ENCODE data around the gene ARHGEF12. TPM values are rescaled to one million over a fixed set of nuclear protein-coding genes. Genes with fewer than 3 reads are reported as not detected.

Gene ARHGEF12
- polyA plus RNA-seq, 2 donors, result 15.3 to 17.9 TPM

DNA sequence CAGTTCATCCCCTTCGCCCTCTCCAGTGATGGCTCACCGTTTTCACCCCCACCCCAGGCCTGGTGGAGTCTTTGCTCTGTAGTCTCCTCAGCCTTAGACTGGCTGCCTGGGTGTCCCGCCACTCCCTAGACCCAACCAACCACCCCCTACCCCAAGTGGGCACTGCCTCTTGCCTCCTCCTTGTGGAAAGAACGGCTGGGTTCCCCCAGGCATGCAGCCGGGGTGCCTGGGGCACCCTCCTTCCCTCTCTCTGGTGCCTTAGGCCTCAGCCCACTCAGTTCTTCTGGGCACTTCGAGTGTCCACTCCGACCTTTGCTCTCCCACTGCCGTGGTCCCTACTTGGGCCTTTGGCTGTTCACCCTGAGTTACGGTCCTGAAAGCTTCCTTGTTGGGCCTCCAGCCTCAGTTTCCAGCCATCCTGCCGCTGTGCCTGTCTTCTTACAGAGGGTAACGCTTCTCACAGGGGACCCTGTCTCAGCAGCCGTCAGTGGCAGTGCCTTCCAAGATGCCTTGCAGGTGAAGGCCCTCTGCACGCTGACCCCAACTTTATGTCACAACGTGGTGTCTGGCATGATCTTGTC is 178.4 kb downstream of the ARHGEF12 start:
- Histone ChIP-seq H3K9me3 (ENCODE audit: control insufficient read depth in 2 of 2, insufficient read depth in 1 of 2, low read depth in 1 of 2, low read length in 1 of 2) (no peaks in the 10 kb centered on the region), H3K4me3 (ENCODE audit: low read depth in 1 of 2, low read length in 2 of 2) (no peak overlapping the region), H3K27me3 (ENCODE audit: control insufficient read depth in 1 of 2, insufficient read depth in 2 of 2, low read length in 2 of 2) (no peaks in the 10 kb centered on the region), H3K36me3 (ENCODE audit: control insufficient read depth in 2 of 2, insufficient read depth in 2 of 2, low read length in 1 of 2) (no peaks in the 10 kb centered on the region), H3K4me1 (ENCODE audit: control insufficient read depth in 2 of 2, insufficient read depth in 2 of 2, low read length in 1 of 2) (peaks cover 3 to 4% of the 10 kb centered on the region in 2 donors), H3K27ac (ENCODE audit: low read depth in 2 of 2, low read length in 1 of 2) (no peak overlapping the region)
- 86 to 87% methylated on average over 14 of the region's 14 CpGs for WGBS, 2 donors

DNA sequence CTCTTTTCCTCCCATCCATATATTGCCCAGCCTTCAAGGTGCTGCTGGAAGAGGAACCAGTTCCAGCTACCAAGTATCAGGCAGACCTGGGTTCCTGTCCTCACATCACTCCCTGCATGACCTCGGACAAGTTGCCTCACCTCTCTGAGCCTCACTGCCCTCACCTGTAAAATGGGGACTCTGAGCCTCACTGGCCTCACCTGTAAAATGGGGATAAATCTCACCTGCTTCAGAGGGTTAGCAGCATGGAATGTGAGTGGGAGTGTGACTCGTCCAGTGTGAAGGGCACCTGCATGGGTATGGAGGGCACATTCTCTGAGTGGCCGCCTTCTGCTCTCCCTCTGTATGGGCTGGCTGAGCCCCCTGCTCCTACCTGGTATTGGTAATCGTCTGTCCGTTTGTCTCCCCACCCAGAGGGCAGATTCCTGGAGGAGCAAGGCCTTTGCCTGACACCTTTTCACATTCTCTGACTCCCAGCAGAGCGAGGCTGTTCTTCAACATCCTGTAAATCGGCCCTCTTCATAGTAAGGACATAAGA is 179.0 kb downstream of the ARHGEF12 start:
- peaks cover 3 to 4% of the 10 kb centered on the region in 2 donors for H3K4me1 ChIP-seq (ENCODE audit: control insufficient read depth in 2 of 2, insufficient read depth in 2 of 2, low read length in 1 of 2)
- no peaks in the 10 kb centered on the region for H3K27me3 ChIP-seq (ENCODE audit: control insufficient read depth in 1 of 2, insufficient read depth in 2 of 2, low read length in 2 of 2)
- 77 to 88% methylated on average over 7 of the region's 7 CpGs for WGBS, 2 donors

DNA sequence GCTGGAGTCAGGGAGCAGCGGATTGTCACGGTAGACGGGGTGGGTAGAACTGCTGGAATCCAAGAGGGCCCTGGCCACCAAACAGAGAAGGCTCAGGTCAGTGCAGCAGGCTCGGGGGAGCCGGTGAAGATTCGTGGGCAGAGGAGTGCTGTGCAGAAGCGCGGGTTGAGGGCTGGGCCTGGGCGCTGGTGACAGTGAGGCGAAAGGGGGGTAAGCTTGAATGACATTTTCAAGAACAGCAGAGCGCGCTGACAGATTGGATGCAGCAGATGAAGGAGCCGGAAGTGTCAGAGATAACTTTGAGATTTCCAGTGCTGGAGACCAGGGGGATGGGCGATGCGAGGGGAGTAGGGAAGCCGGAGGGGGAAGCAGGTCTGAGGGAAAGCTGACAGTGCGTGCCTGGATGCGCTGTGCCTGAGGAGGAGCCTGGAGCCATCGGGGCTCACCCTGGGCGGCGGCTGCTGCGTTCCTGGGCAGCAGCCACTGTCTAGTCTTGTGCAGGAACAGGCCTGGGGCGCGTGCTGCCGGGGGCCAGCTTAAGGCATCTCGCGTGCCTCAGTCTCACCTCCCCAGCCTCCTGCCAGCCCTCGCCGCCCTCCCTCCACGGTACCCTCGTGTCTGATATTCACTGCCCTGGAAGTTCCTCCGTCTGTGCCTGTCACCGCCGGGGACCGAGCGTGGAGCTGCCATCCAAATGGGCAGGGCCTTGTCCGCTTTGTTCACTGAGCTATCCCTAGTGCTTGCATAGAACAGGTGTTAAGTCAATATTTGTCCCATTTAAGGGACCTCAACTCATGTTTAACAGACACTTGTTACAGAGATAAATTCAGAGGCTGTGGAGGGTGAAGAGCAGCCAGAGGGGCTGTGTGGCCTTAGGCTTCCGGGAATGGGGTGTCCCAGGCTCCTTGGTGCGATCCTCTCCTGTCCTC is 180.5 kb downstream of the ARHGEF12 start:
- H3K4me1 ChIP-seq (ENCODE audit: control insufficient read depth in 2 of 2, insufficient read depth in 2 of 2, low read length in 1 of 2), result peaks cover 3 to 4% of the 10 kb centered on the region in 2 donors
- WGBS, 2 donors, result 44 to 46% methylated on average over 33 to 39 of the region's 39 CpGs
- no peaks in the 10 kb centered on the region for H3K27me3 ChIP-seq (ENCODE audit: control insufficient read depth in 1 of 2, insufficient read depth in 2 of 2, low read length in 2 of 2)
- no peaks in the 10 kb centered on the region for H3K9me3 ChIP-seq (ENCODE audit: control insufficient read depth in 2 of 2, insufficient read depth in 1 of 2, low read depth in 1 of 2, low read length in 1 of 2)
- H3K36me3 ChIP-seq (ENCODE audit: control insufficient read depth in 2 of 2, insufficient read depth in 2 of 2, low read length in 1 of 2), result no peaks in the 10 kb centered on the region
- H3K4me3 ChIP-seq (ENCODE audit: low read depth in 1 of 2, low read length in 2 of 2), result no peak overlapping the region
- peak overlapping the region in 1 of 2 donors; percentile 8 for H3K27ac ChIP-seq (ENCODE audit: low read depth in 2 of 2, low read length in 1 of 2)

More for the DNA sequence above, 179.0 kb downstream of the ARHGEF12 start:
- Histone ChIP-seq H3K27ac (ENCODE audit: low read depth in 2 of 2, low read length in 1 of 2) (no peak overlapping the region), H3K4me3 (ENCODE audit: low read depth in 1 of 2, low read length in 2 of 2) (no peak overlapping the region), H3K9me3 (ENCODE audit: control insufficient read depth in 2 of 2, insufficient read depth in 1 of 2, low read depth in 1 of 2, low read length in 1 of 2) (no peaks in the 10 kb centered on the region), H3K36me3 (ENCODE audit: control insufficient read depth in 2 of 2, insufficient read depth in 2 of 2, low read length in 1 of 2) (no peaks in the 10 kb centered on the region)

DNA sequence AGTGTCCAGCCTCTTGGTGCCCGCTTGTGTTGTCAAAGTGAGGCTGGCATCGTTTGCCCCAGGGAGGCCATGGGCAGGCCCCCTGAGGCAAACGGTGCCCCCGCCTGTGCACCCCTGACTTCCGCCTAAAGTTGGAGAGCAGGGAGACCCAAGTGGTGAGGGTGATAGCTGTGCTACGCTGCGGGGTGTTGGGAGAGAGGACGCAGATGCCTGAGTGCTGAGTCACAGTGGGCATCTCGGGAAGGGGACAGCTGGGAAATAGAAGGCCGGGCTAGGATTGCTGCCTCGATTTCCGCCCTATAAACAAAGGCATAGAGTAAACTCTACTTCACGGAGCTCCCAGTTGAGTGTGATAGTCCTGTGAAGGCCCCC is 181.2 kb downstream of the ARHGEF12 start:
- 55 to 64% methylated on average over 13 of the region's 13 CpGs for WGBS, 2 donors
- peaks cover 3 to 4% of the 10 kb centered on the region in 2 donors for H3K4me1 ChIP-seq (ENCODE audit: control insufficient read depth in 2 of 2, insufficient read depth in 2 of 2, low read length in 1 of 2)
- H3K9me3 ChIP-seq (ENCODE audit: control insufficient read depth in 2 of 2, insufficient read depth in 1 of 2, low read depth in 1 of 2, low read length in 1 of 2), result no peaks in the 10 kb centered on the region
- H3K4me3 ChIP-seq (ENCODE audit: low read depth in 1 of 2, low read length in 2 of 2), result no peak overlapping the region
- no peaks in the 10 kb centered on the region for H3K36me3 ChIP-seq (ENCODE audit: control insufficient read depth in 2 of 2, insufficient read depth in 2 of 2, low read length in 1 of 2)
- H3K27ac ChIP-seq (ENCODE audit: low read depth in 2 of 2, low read length in 1 of 2), result peak overlapping the region in 1 of 2 donors; percentile 8
- H3K27me3 ChIP-seq (ENCODE audit: control insufficient read depth in 1 of 2, insufficient read depth in 2 of 2, low read length in 2 of 2), result no peaks in the 10 kb centered on the region

DNA sequence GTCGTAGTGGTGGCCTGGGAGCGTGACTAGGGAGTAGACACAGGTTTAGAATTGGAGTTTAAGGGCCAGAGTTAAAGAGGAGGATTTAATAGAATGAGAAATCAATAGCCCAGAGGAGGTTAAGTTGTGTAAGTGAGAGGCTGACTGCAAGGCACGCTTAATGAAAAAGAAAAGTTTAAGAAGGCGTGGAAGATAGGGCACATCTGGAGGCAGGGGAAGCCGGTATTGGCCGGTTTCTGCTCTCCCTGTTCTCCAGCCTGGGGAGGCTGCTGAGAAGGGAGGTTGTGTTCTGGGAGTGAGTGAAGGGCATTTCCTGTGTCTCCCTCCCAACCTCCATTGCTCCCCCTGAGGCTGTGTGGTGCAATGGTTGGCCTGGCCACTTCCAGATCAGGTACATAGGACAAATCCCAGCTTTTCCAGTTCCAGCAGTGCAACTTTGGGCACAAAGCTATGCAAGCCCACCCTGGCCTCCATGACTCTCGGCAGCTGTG is 181.6 kb downstream of the ARHGEF12 start:
- H3K4me3 ChIP-seq (ENCODE audit: low read depth in 1 of 2, low read length in 2 of 2), result no peak overlapping the region
- H3K36me3 ChIP-seq (ENCODE audit: control insufficient read depth in 2 of 2, insufficient read depth in 2 of 2, low read length in 1 of 2), result no peaks in the 10 kb centered on the region
- peaks cover 3 to 4% of the 10 kb centered on the region in 2 donors for H3K4me1 ChIP-seq (ENCODE audit: control insufficient read depth in 2 of 2, insufficient read depth in 2 of 2, low read length in 1 of 2)
- H3K9me3 ChIP-seq (ENCODE audit: control insufficient read depth in 2 of 2, insufficient read depth in 1 of 2, low read depth in 1 of 2, low read length in 1 of 2), result no peaks in the 10 kb centered on the region
- no peaks in the 10 kb centered on the region for H3K27me3 ChIP-seq (ENCODE audit: control insufficient read depth in 1 of 2, insufficient read depth in 2 of 2, low read length in 2 of 2)
- no peak overlapping the region for H3K27ac ChIP-seq (ENCODE audit: low read depth in 2 of 2, low read length in 1 of 2)
- whole genome bisulfite sequencing, 2 donors, result 75% methylated on average over 7 of the region's 7 CpGs

DNA sequence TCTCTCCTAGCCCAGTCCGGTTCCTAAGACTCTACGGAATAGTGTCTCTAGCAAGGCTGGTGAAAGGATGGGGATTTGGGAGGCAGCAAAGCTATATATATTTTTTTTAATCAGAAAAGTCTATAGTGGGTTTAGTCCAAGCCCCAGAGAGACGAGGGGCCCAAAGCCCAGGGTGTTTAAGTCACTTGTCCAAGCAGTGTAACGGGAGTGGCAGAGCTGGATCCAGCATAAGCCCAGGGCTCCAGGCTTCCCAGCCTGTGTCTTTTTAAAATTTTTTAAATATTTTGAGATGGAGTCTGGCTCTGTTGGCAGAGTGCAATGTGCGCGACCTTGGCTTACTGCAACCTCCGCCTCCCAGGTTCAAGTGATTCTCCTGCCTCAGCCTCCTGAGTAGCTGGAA is 182.1 kb downstream of the ARHGEF12 start:
- H3K9me3 ChIP-seq (ENCODE audit: control insufficient read depth in 2 of 2, insufficient read depth in 1 of 2, low read depth in 1 of 2, low read length in 1 of 2), result no peaks in the 10 kb centered on the region
- 93 to 94% methylated on average over 7 of the region's 7 CpGs for WGBS, 2 donors
- peaks cover 3 to 4% of the 10 kb centered on the region in 2 donors for H3K4me1 ChIP-seq (ENCODE audit: control insufficient read depth in 2 of 2, insufficient read depth in 2 of 2, low read length in 1 of 2)
- H3K27me3 ChIP-seq (ENCODE audit: control insufficient read depth in 1 of 2, insufficient read depth in 2 of 2, low read length in 2 of 2), result no peaks in the 10 kb centered on the region
- H3K27ac ChIP-seq (ENCODE audit: low read depth in 2 of 2, low read length in 1 of 2), result no peak overlapping the region
- H3K4me3 ChIP-seq (ENCODE audit: low read depth in 1 of 2, low read length in 2 of 2), result no peak overlapping the region
- H3K36me3 ChIP-seq (ENCODE audit: control insufficient read depth in 2 of 2, insufficient read depth in 2 of 2, low read length in 1 of 2), result no peaks in the 10 kb centered on the region

DNA sequence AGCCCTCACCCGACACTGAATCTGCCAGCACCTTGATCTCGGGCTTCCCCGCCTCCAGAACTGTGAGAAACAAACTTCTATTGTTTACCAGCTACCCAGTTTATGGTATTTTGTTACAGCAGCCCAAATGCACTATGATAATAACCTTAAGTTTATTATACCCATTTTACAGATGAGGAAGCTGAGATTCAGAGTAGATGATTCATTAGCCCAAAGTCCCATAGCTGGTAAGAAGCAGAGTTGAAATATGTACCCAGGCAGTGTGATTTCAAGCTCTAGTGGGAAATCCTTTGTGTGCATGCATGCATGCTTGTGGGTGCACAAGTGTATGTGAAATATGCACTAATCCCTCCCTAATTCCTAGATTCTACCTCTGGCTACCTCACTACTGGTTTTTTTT is 183.3 kb downstream of the ARHGEF12 start:
- no peak overlapping the region for H3K4me3 ChIP-seq (ENCODE audit: low read depth in 1 of 2, low read length in 2 of 2)
- peaks cover 3 to 4% of the 10 kb centered on the region in 2 donors for H3K4me1 ChIP-seq (ENCODE audit: control insufficient read depth in 2 of 2, insufficient read depth in 2 of 2, low read length in 1 of 2)
- no peaks in the 10 kb centered on the region for H3K27me3 ChIP-seq (ENCODE audit: control insufficient read depth in 1 of 2, insufficient read depth in 2 of 2, low read length in 2 of 2)
- no peaks in the 10 kb centered on the region for H3K36me3 ChIP-seq (ENCODE audit: control insufficient read depth in 2 of 2, insufficient read depth in 2 of 2, low read length in 1 of 2)
- H3K27ac ChIP-seq (ENCODE audit: low read depth in 2 of 2, low read length in 1 of 2), result no peak overlapping the region
- H3K9me3 ChIP-seq (ENCODE audit: control insufficient read depth in 2 of 2, insufficient read depth in 1 of 2, low read depth in 1 of 2, low read length in 1 of 2), result no peaks in the 10 kb centered on the region
- 86 to 95% methylated on average over 3 of the region's 3 CpGs for WGBS, 2 donors

DNA sequence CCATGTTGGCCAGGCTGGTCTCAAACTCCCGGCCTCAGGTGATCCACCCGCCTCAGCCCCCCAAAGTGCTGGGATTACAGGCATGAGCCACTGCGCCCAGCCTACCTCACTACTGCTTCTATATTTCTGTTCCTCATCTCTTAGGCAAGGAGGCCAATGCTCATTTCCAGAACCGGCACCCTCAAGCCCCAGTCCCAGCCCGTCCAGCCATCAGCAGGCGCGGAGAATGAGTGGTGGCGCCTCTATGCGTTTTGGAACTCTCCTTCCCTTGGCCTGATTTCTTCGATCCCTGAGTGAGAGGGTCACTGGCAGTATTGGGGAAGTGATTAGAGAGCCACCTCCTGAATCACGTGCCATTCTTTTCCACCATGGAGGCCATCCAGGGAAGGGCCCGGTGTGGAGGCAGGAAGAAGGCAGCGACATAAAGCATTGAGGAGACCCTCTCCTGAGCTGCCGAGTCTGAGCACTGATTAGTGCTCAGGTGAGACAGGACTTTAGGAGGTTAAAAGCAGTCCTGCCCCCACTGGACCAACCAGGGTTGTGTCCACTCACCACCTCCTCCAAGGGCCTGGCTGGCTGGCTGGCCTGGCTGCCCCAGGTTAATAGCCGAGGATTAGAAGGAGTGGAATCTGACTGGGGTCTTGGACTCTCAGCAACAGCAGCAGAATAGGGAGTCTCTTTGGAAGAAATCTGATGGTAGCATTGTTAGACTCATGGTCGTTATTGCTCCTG is 184.0 kb downstream of the ARHGEF12 start:
- WGBS, 2 donors, result 93 to 94% methylated on average over 16 of the region's 16 CpGs
- H3K36me3 ChIP-seq (ENCODE audit: control insufficient read depth in 2 of 2, insufficient read depth in 2 of 2, low read length in 1 of 2), result no peaks in the 10 kb centered on the region
- H3K27ac ChIP-seq (ENCODE audit: low read depth in 2 of 2, low read length in 1 of 2), result no peak overlapping the region
- no peaks in the 10 kb centered on the region for H3K9me3 ChIP-seq (ENCODE audit: control insufficient read depth in 2 of 2, insufficient read depth in 1 of 2, low read depth in 1 of 2, low read length in 1 of 2)
- no peaks in the 10 kb centered on the region for H3K27me3 ChIP-seq (ENCODE audit: control insufficient read depth in 1 of 2, insufficient read depth in 2 of 2, low read length in 2 of 2)
- H3K4me3 ChIP-seq (ENCODE audit: low read depth in 1 of 2, low read length in 2 of 2), result no peak overlapping the region
- H3K4me1 ChIP-seq (ENCODE audit: control insufficient read depth in 2 of 2, insufficient read depth in 2 of 2, low read length in 1 of 2), result peaks cover 3 to 4% of the 10 kb centered on the region in 2 donors

DNA sequence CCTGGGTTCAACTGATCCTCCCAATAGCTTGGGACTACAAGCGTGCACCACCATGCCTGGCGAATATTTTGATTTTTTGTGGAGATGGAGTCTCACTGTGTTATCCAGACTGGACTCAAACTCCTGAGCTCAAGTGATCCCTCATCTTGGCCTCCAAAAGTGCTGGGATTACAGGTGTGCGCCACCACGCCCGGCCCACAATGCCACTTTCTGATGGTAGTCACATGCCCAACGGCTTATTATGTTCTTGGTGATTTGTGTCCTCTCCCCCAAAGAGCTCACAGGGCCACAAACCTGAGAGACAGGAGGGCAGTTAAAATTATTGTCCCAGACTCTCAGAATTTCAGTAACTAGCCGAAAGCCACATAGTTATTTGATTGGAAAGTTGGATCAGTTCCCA is 185.0 kb downstream of the ARHGEF12 start:
- whole genome bisulfite sequencing, 2 donors, result 89 to 94% methylated on average over 7 of the region's 7 CpGs
- H3K36me3 ChIP-seq (ENCODE audit: control insufficient read depth in 2 of 2, insufficient read depth in 2 of 2, low read length in 1 of 2), result no peaks in the 10 kb centered on the region
- no peaks in the 10 kb centered on the region for H3K27me3 ChIP-seq (ENCODE audit: control insufficient read depth in 1 of 2, insufficient read depth in 2 of 2, low read length in 2 of 2)
- H3K4me3 ChIP-seq (ENCODE audit: low read depth in 1 of 2, low read length in 2 of 2), result no peak overlapping the region
- peaks cover 3 to 4% of the 10 kb centered on the region in 2 donors for H3K4me1 ChIP-seq (ENCODE audit: control insufficient read depth in 2 of 2, insufficient read depth in 2 of 2, low read length in 1 of 2)
- no peak overlapping the region for H3K27ac ChIP-seq (ENCODE audit: low read depth in 2 of 2, low read length in 1 of 2)
- no peaks in the 10 kb centered on the region for H3K9me3 ChIP-seq (ENCODE audit: control insufficient read depth in 2 of 2, insufficient read depth in 1 of 2, low read depth in 1 of 2, low read length in 1 of 2)

Data from esophagus (tissue), 2 donors.